ENCODE results near the gene HK3.

Gene HK3

GRCh38 chr5:176836811-176837706 is 62.1 kb downstream of the HK3 start:
- TF ChIP-seq FOXA1 (IDR thresholded peaks at IDR 0.05), result no peak
- TF ChIP-seq HDGF (IDR thresholded peaks at IDR 0.05; ENCODE audit: borderline replicate concordance), result no peak
- no peak for TF ChIP-seq ELF4 (IDR thresholded peaks at IDR 0.05)
- TF ChIP-seq FOXM1 (IDR thresholded peaks at IDR 0.05; ENCODE audit: borderline replicate concordance), result no peak
- TF ChIP-seq ZNF384 (IDR thresholded peaks at IDR 0.05), result no peak
- DNase-seq (ENCODE audit: extremely low spot score), result no peak
- ChIA-PET POLR2A (no interaction called here), CTCF (no interaction called here)

GRCh38 chr5:176835918-176836317 is 63.2 kb downstream of the HK3 start:
- POLR2A ChIA-PET, result no interaction called here
- no peak for DNase-seq (ENCODE audit: extremely low spot score)
- TF ChIP-seq L3MBTL2 (conservative IDR thresholded peaks at IDR 0.05) (no peak), ZNF384 (IDR thresholded peaks at IDR 0.05) (no peak), BHLHE40 (IDR thresholded peaks at IDR 0.05; ENCODE audit: borderline replicate concordance) (no peak), ELF4 (IDR thresholded peaks at IDR 0.05) (no peak), ARNT (IDR thresholded peaks at IDR 0.05) (no peak), FOXA1 (IDR thresholded peaks at IDR 0.05) (no peak), FOXK2 (IDR thresholded peaks at IDR 0.05) (no peak), CTBP1 (IDR thresholded peaks at IDR 0.05; ENCODE audit: borderline replicate concordance) (no peak), HDGF (IDR thresholded peaks at IDR 0.05; ENCODE audit: borderline replicate concordance) (no peak), SP1 (IDR thresholded peaks at IDR 0.05) (no peak), LEF1 (IDR thresholded peaks at IDR 0.05; ENCODE audit: borderline replicate concordance) (no peak), PKNOX1 (IDR thresholded peaks at IDR 0.05) (no peak), NFRKB (IDR thresholded peaks at IDR 0.05) (no peak), FOXM1 (IDR thresholded peaks at IDR 0.05; ENCODE audit: borderline replicate concordance) (no peak), SUZ12 (IDR thresholded peaks at IDR 0.05) (no peak), TARDBP (IDR thresholded peaks at IDR 0.05) (no peak)
- CTCF ChIA-PET, result no interaction called here

GRCh38 chr5:176833286-176833685 is 65.9 kb downstream of the HK3 start:
- TF ChIP-seq CTBP1 (IDR thresholded peaks at IDR 0.05; ENCODE audit: borderline replicate concordance) (no peak), SP1 (IDR thresholded peaks at IDR 0.05) (no peak), LEF1 (IDR thresholded peaks at IDR 0.05; ENCODE audit: borderline replicate concordance) (no peak), FOXM1 (IDR thresholded peaks at IDR 0.05; ENCODE audit: borderline replicate concordance) (no peak), ZNF384 (IDR thresholded peaks at IDR 0.05) (no peak), HDGF (IDR thresholded peaks at IDR 0.05; ENCODE audit: borderline replicate concordance) (no peak), NFRKB (IDR thresholded peaks at IDR 0.05) (no peak), FOXK2 (IDR thresholded peaks at IDR 0.05) (no peak), ARNT (IDR thresholded peaks at IDR 0.05) (no peak), BHLHE40 (IDR thresholded peaks at IDR 0.05; ENCODE audit: borderline replicate concordance) (no peak), ELF4 (IDR thresholded peaks at IDR 0.05) (no peak), L3MBTL2 (conservative IDR thresholded peaks at IDR 0.05) (no peak), PKNOX1 (IDR thresholded peaks at IDR 0.05) (no peak), FOXA1 (IDR thresholded peaks at IDR 0.05) (no peak), SUZ12 (IDR thresholded peaks at IDR 0.05) (no peak), TARDBP (IDR thresholded peaks at IDR 0.05) (no peak)
- POLR2A ChIA-PET, result no interaction called here
- DNase-seq (ENCODE audit: extremely low spot score), result no peak
- CTCF ChIA-PET, result no interaction called here

- ChIA-PET POLR2A (no interaction called here), CTCF (interaction anchor here (0.9 kb wide), 1 partner anchor 9 kb away, joined by 3 read pairs; no protein-coding TSS in a partner anchor)
- TF ChIP-seq ARNT (IDR thresholded peaks at IDR 0.05), result no peak
- no peak for TF ChIP-seq SP1 (IDR thresholded peaks at IDR 0.05)
- no peak for TF ChIP-seq L3MBTL2 (conservative IDR thresholded peaks at IDR 0.05)
- no peak for TF ChIP-seq LEF1 (IDR thresholded peaks at IDR 0.05; ENCODE audit: borderline replicate concordance)
- no peak for TF ChIP-seq ELF4 (IDR thresholded peaks at IDR 0.05)
- no peak for TF ChIP-seq PKNOX1 (IDR thresholded peaks at IDR 0.05)
- no peak for TF ChIP-seq FOXA1 (IDR thresholded peaks at IDR 0.05)
- TF ChIP-seq NFRKB (IDR thresholded peaks at IDR 0.05), result no peak
- TF ChIP-seq ZNF384 (IDR thresholded peaks at IDR 0.05), result no peak
- no peak for TF ChIP-seq BHLHE40 (IDR thresholded peaks at IDR 0.05; ENCODE audit: borderline replicate concordance)
- no peak for TF ChIP-seq SUZ12 (IDR thresholded peaks at IDR 0.05)
- TF ChIP-seq CTBP1 (IDR thresholded peaks at IDR 0.05; ENCODE audit: borderline replicate concordance), result no peak
- no peak for TF ChIP-seq FOXK2 (IDR thresholded peaks at IDR 0.05)
- DNase-seq (ENCODE audit: extremely low spot score), result no peak
Measured at GRCh38 chr5:176832162-176832561, 67.0 kb downstream of the HK3 start.

- ChIA-PET CTCF (interaction anchor here (0.9 kb wide), 1 partner anchor 8 kb away, joined by 3 read pairs; no protein-coding TSS in a partner anchor), POLR2A (no interaction called here)
- no peak for TF ChIP-seq CTBP1 (IDR thresholded peaks at IDR 0.05; ENCODE audit: borderline replicate concordance)
- no peak for TF ChIP-seq ARNT (IDR thresholded peaks at IDR 0.05)
- TF ChIP-seq L3MBTL2 (conservative IDR thresholded peaks at IDR 0.05), result no peak
- no peak for TF ChIP-seq TARDBP (IDR thresholded peaks at IDR 0.05)
- TF ChIP-seq NFRKB (IDR thresholded peaks at IDR 0.05), result no peak
- TF ChIP-seq FOXK2 (IDR thresholded peaks at IDR 0.05), result no peak
- TF ChIP-seq LEF1 (IDR thresholded peaks at IDR 0.05; ENCODE audit: borderline replicate concordance), result no peak
- TF ChIP-seq ELF4 (IDR thresholded peaks at IDR 0.05), result no peak
- no peak for TF ChIP-seq SUZ12 (IDR thresholded peaks at IDR 0.05)
- TF ChIP-seq HDGF (IDR thresholded peaks at IDR 0.05; ENCODE audit: borderline replicate concordance), result no peak
- TF ChIP-seq PKNOX1 (IDR thresholded peaks at IDR 0.05), result no peak
- TF ChIP-seq FOXA1 (IDR thresholded peaks at IDR 0.05), result no peak
- TF ChIP-seq SP1 (IDR thresholded peaks at IDR 0.05), result no peak
- TF ChIP-seq FOXM1 (IDR thresholded peaks at IDR 0.05; ENCODE audit: borderline replicate concordance), result no peak
- TF ChIP-seq ZNF384 (IDR thresholded peaks at IDR 0.05), result no peak
- no peak for TF ChIP-seq BHLHE40 (IDR thresholded peaks at IDR 0.05; ENCODE audit: borderline replicate concordance)
- no peak for DNase-seq (ENCODE audit: extremely low spot score)
Measured at GRCh38 chr5:176831425-176831824, 67.7 kb downstream of the HK3 start.

Measured in HEK293T (cell line).